ENCODE measurements around the gene CTSE. TPM values are rescaled to one million over a fixed set of nuclear protein-coding genes. Genes with fewer than 3 reads are reported as not detected.

CTSE gene
- total and polyA plus RNA-seq, 2 of the 8 experiments (the other 6 are each of a cell fraction or from before 2014, with no cell fraction given): 0.03 TPM; not detected in 1

DNA sequence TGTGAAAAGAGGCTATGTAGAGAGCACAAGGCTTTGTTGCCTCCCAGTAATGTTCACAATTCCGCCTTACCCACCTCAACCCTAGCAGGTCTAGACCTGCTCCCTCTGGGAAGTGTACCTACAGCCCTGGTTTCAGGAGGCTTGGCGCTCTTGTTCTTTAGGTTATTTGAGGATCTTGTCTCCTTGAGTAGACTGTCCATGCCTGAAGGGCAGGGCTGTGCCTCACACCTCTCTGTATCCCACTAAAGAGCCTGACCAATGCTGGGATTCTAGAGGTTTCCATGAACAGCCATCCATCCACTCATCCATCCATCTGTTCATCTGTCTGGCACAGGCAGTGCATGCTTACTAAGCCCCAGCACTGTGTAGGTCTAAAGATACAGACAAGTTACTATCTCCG, 21.5 kb downstream of the CTSE start (continued):
- no peak for TF ChIP-seq SIN3A (conservative IDR thresholded peaks at IDR 0.05 in 1 of 2, IDR thresholded peaks at IDR 0.05 in 1 of 2; ENCODE audit: low read depth in 1 of 2, low read length in 2 of 2)
- TF ChIP-seq KDM4A (IDR thresholded peaks at IDR 0.05; ENCODE audit: low read depth, low read length, severe bottlenecking): no peak
- TF ChIP-seq BRCA1 (IDR thresholded peaks at IDR 0.05; ENCODE audit: low read depth, low read length): no peak

All from H1 (cell line).